IPS-15b (cell line): ENCODE results near the gene CXCL3.

Experiments used
- H3K27me3 ChIP-seq: one replicate; pipeline ENCODE4 v1.6.1; 2013; ENCODE audit warnings: low read length; ENCODE audit not compliant: control insufficient read depth, insufficient read depth
- H3K36me3 ChIP-seq: one replicate; pipeline ENCODE4 v1.6.1; 2013; ENCODE audit warnings: low read length; ENCODE audit not compliant: control insufficient read depth, insufficient read depth
- H3K4me1 ChIP-seq: one replicate; pipeline ENCODE4 v1.6.1; 2013; ENCODE audit warnings: mild to moderate bottlenecking, low read length; ENCODE audit not compliant: control insufficient read depth, insufficient read depth
- H3K4me3 ChIP-seq: one replicate; pipeline ENCODE4 v1.5.1; 2013; ENCODE audit warnings: low read depth, low read length
- H3K9ac ChIP-seq: one replicate; pipeline ENCODE4 v1.6.1; 2013; ENCODE audit warnings: low read depth, mild to moderate bottlenecking, low read length
- H3K9me3 ChIP-seq: one replicate; pipeline ENCODE4 v1.6.1; 2013; ENCODE audit warnings: mild to moderate bottlenecking, low read length; ENCODE audit not compliant: control insufficient read depth, insufficient read depth

The CXCL3 gene

DNA sequence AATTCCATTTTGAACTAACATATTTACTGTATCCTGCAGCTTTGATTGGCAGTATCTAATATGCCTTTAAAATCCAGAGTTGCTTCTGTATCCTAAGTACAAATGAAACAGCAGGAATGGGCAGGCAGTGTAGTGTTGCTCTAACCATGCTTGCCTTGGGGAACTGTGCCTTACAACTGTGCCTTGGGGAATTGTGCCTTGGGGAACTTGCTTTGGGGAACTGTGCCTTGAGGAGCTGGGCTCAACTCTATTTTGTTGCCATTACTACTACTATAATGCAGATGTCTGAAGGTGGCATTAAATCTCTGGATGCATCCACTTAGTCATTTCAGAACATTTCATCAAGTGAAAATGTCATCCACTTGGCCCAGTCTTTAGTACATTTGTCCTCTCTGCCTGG lies 6.9 kb downstream of the CXCL3 start:
- no peaks in the 10 kb centered on the region for H3K4me1 ChIP-seq
- H3K4me3 ChIP-seq, result no peak overlapping the region
- no peak overlapping the region for H3K9ac ChIP-seq
- H3K36me3 ChIP-seq, result no peaks in the 10 kb centered on the region
- no peaks in the 10 kb centered on the region for H3K9me3 ChIP-seq
- no peaks in the 10 kb centered on the region for H3K27me3 ChIP-seq

DNA sequence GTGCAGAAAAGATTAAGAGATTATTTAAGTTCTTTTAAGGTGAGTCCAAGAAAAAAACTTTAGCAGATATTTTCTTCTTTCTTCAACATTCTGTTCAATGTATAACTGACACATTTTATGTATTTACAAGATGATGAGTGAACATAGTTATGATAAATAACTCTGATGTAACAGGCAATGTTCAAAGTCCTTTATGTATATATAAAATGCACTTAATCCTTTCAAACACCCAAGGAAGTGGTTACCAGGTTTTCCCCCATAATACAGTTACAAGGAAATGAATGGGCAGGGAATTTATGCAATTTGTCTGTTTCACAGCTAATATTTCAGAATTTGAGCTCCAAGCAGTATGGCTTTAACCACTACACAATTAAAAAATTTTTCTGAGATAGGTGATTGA lies 8.2 kb downstream of the CXCL3 start:
- Histone ChIP-seq H3K27me3 (no peaks in the 10 kb centered on the region), H3K36me3 (no peaks in the 10 kb centered on the region), H3K4me1 (no peaks in the 10 kb centered on the region), H3K9ac (no peak overlapping the region), H3K9me3 (no peaks in the 10 kb centered on the region), H3K4me3 (no peak overlapping the region)

GRCh38 chr4:74028504-74028903 lies 10.0 kb downstream of the CXCL3 start:
- Histone ChIP-seq H3K4me3 (no peak overlapping the region), H3K9me3 (no peaks in the 10 kb centered on the region), H3K4me1 (no peaks in the 10 kb centered on the region), H3K27me3 (no peaks in the 10 kb centered on the region), H3K36me3 (no peaks in the 10 kb centered on the region), H3K9ac (no peak overlapping the region)

DNA sequence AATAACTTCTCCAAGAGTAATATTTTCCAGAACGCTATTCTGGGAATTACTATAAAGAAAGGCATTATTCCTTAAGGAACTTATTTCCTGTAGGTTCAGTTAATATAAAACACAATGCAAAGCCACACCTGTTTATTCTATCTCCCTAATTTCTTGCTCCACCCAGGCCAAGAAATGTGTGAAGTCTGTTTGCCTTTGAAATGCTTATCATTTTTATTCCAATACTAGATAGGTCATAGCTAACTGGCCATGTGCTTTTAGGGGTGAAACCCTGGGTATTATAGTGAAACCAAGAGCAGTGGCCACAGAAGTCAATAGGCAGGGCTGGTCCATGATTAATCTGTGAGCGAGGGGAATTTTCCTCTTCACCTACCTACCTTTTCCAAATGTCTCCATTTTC lies 14.8 kb downstream of the CXCL3 start:
- H3K9me3 ChIP-seq, result no peaks in the 10 kb centered on the region
- H3K27me3 ChIP-seq, result no peaks in the 10 kb centered on the region
- H3K4me3 ChIP-seq, result no peak overlapping the region
- H3K36me3 ChIP-seq, result no peaks in the 10 kb centered on the region
- no peaks in the 10 kb centered on the region for H3K4me1 ChIP-seq
- no peak overlapping the region for H3K9ac ChIP-seq

GRCh38 chr4:74021601-74022000 lies 16.9 kb downstream of the CXCL3 start:
- Histone ChIP-seq H3K4me3 (no peak overlapping the region), H3K36me3 (no peaks in the 10 kb centered on the region), H3K27me3 (no peaks in the 10 kb centered on the region), H3K9ac (no peak overlapping the region), H3K4me1 (no peaks in the 10 kb centered on the region), H3K9me3 (no peaks in the 10 kb centered on the region)

- peaks cover 7% of the 10 kb centered on the region for H3K4me1 ChIP-seq
- H3K4me3 ChIP-seq, result no peak overlapping the region
- no peaks in the 10 kb centered on the region for H3K36me3 ChIP-seq
- no peaks in the 10 kb centered on the region for H3K27me3 ChIP-seq
- H3K9ac ChIP-seq, result no peak overlapping the region
- H3K9me3 ChIP-seq, result no peaks in the 10 kb centered on the region
These were observed 19.7 kb downstream of the CXCL3 start for GRCh38 chr4:74018771-74019170.

- no peaks in the 10 kb centered on the region for H3K27me3 ChIP-seq
- H3K4me1 ChIP-seq, result peaks cover 7% of the 10 kb centered on the region
- no peaks in the 10 kb centered on the region for H3K36me3 ChIP-seq
- no peak overlapping the region for H3K9ac ChIP-seq
- no peaks in the 10 kb centered on the region for H3K9me3 ChIP-seq
- H3K4me3 ChIP-seq, result no peak overlapping the region
These were observed 20.4 kb downstream of the CXCL3 start for GRCh38 chr4:74018116-74018515.

DNA sequence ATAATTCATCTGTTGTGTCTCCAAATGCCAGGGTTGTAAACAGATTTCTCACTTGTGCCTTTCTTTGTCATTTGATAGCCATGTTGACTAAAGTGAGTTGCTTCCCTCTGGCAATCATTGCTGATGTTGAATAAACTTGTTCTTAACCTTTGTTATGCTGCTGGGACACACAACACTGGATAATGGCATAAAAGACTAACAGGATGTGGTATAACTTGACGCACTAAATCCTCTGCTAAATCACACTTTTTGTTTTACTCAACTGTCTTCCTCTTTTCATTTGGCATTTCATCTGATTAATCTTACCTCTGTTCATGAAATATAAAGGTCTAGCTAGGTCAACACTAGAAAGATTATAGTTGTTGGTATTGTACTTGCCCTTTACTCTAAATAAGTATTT lies 22.4 kb downstream of the CXCL3 start:
- Histone ChIP-seq H3K4me1 (peaks cover 7% of the 10 kb centered on the region), H3K4me3 (no peak overlapping the region), H3K9me3 (no peaks in the 10 kb centered on the region), H3K36me3 (no peaks in the 10 kb centered on the region), H3K27me3 (no peaks in the 10 kb centered on the region), H3K9ac (no peak overlapping the region)

- no peak overlapping the region for H3K9ac ChIP-seq
- H3K4me1 ChIP-seq, result peaks cover 7% of the 10 kb centered on the region
- no peak overlapping the region for H3K4me3 ChIP-seq
- H3K27me3 ChIP-seq, result no peaks in the 10 kb centered on the region
- H3K9me3 ChIP-seq, result no peaks in the 10 kb centered on the region
- H3K36me3 ChIP-seq, result no peaks in the 10 kb centered on the region
These were observed 23.2 kb downstream of the CXCL3 start for GRCh38 chr4:74015126-74015780.

GRCh38 chr4:74014332-74014731 lies 24.2 kb downstream of the CXCL3 start:
- no peaks in the 10 kb centered on the region for H3K9me3 ChIP-seq
- no peak overlapping the region for H3K9ac ChIP-seq
- no peaks in the 10 kb centered on the region for H3K27me3 ChIP-seq
- no peaks in the 10 kb centered on the region for H3K36me3 ChIP-seq
- peaks cover 7% of the 10 kb centered on the region for H3K4me1 ChIP-seq
- no peak overlapping the region for H3K4me3 ChIP-seq

- Histone ChIP-seq H3K9me3 (no peaks in the 10 kb centered on the region), H3K27me3 (no peaks in the 10 kb centered on the region), H3K4me1 (peaks cover 7% of the 10 kb centered on the region), H3K36me3 (no peaks in the 10 kb centered on the region), H3K9ac (no peak overlapping the region), H3K4me3 (no peak overlapping the region)
These were observed 25.2 kb downstream of the CXCL3 start for GRCh38 chr4:74013264-74013663.

DNA sequence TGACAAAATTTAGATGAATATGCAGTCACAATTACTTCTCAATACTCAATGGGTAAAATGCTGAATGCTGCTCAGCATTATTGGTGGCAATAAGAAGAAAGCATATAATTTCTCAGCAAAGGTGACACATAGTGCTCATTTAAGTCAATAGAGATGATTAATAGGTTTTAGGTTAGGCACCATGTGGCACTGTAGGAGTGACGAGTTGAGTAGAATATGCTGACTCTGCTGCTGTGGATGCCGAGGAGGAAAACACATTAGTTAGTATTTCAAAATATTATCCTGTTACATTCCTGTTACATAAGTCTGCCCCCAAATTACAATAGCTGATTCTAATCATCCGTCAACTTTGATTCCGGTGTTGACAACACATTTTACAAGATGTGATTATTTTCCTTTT lies 26.4 kb downstream of the CXCL3 start:
- Histone ChIP-seq H3K4me1 (peaks cover 7% of the 10 kb centered on the region), H3K9me3 (no peaks in the 10 kb centered on the region), H3K4me3 (no peak overlapping the region), H3K9ac (no peak overlapping the region), H3K36me3 (no peaks in the 10 kb centered on the region), H3K27me3 (no peaks in the 10 kb centered on the region)
